Measurements from ENCODE around the gene TPRN. TPM values are rescaled to one million over a fixed set of nuclear protein-coding genes. Genes with fewer than 3 reads are reported as not detected.
"Not testable (repeated sequence)": the region's sequence is repeated elsewhere in the genome, so short reads cannot be mapped to it uniquely, and the experiment has no call there.

Gene TPRN
- total RNA-seq, 1 experiment from 2014 or later: 23.0 TPM

DNA sequence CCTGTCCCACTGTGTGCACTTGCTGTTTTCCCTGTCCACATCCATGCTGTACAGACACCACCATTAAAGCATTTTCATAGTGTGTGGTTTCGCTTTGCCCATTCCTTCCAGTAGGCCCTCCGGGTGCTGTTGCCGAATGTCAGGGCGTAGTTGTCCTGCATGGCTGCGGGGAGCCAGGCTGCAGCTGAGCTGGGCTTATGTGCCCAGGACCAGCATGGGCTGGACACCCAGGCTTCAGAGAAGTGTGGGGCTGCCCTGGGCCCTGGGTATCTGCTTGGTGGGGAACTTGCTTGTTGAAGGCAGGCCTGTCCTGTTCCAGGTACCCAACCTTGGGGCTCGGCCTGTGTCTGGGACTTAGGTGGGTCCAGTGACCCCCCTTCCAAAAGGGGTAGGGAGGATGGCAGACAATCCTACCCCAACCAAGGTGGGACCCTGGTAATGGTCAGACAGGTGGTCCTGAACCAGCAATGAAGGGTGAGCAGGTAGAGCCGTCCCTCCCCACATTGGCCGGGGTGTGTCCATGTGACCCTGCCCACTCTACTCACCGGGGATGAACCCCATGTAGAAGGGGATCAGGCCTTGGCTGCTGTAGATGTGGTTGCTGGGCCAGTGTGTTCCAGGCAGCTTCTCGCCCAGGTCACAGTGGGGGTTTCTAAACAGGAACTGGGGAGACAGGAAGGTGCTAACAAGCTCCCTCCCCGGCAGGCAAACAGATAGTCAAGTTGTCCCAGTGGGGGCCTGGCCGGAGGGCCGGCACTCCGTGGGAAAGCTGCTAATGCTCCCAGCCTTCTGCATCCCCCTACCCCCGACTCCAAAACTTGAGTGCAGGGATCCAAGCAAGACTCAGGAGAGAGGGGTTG is 43.3 kb upstream of the TPRN start:
- H3K36me3 ChIP-seq (ENCODE audit: insufficient read depth, low read length, poor library complexity, severe bottlenecking): peaks cover 24% of the 10 kb centered on the region
- peak overlapping the region; percentile 97 for H3K4me3 ChIP-seq (ENCODE audit: low read depth, low read length, poor library complexity, severe bottlenecking)
- TF ChIP-seq EZH2 (IDR thresholded peaks at IDR 0.05; ENCODE audit: borderline replicate concordance, low read depth, low read length, poor library complexity, severe bottlenecking): no peak
- TF ChIP-seq, protein P1, sequence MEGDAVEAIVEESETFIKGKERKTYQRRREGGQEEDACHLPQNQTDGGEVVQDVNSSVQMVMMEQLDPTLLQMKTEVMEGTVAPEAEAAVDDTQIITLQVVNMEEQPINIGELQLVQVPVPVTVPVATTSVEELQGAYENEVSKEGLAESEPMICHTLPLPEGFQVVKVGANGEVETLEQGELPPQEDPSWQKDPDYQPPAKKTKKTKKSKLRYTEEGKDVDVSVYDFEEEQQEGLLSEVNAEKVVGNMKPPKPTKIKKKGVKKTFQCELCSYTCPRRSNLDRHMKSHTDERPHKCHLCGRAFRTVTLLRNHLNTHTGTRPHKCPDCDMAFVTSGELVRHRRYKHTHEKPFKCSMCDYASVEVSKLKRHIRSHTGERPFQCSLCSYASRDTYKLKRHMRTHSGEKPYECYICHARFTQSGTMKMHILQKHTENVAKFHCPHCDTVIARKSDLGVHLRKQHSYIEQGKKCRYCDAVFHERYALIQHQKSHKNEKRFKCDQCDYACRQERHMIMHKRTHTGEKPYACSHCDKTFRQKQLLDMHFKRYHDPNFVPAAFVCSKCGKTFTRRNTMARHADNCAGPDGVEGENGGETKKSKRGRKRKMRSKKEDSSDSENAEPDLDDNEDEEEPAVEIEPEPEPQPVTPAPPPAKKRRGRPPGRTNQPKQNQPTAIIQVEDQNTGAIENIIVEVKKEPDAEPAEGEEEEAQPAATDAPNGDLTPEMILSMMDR (conservative IDR thresholded peaks at IDR 0.05; ENCODE audit: low read depth, low read length): no peak
- H3K27me3 ChIP-seq (replicated peaks; ENCODE audit: insufficient read depth, low read depth, low read length, poor library complexity): no peaks in the 10 kb centered on the region
- DNase-seq (ENCODE audit: low spot score): no peak
- ChIA-PET POLR2A (ENCODE audit: low non-redundant PET) (no interaction called here), CTCF (no interaction called here)
- BruUV-seq (replicated peaks): no TSS peak
- H3K9me3 ChIP-seq (ENCODE audit: low read depth, low read length, poor library complexity, severe bottlenecking): no peaks in the 10 kb centered on the region
- peaks cover 30% of the 10 kb centered on the region for H3K4me1 ChIP-seq (ENCODE audit: insufficient read depth, low read length, poor library complexity, severe bottlenecking)
- H3K27ac ChIP-seq (ENCODE audit: low read depth, low read length, poor library complexity, severe bottlenecking): peak overlapping the region; percentile 35
- intact Hi-C loops (cut with micrococcal nuclease; ENCODE audit: unreplicated experiment): no loop called here

DNA sequence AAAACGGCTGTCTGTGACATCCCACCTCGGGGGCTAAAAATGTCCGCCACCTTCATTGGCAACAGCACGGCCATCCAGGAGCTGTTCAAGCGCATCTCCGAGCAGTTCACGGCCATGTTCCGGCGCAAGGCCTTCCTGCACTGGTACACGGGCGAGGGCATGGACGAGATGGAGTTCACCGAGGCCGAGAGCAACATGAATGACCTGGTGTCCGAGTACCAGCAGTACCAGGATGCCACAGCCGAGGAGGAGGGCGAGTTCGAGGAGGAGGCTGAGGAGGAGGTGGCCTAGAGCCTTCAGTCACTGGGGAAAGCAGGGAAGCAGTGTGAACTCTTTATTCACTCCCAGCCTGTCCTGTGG is 42.7 kb upstream of the TPRN start:
- H3K4me3 ChIP-seq (ENCODE audit: low read depth, low read length, poor library complexity, severe bottlenecking): peak overlapping the region; percentile 97
- H3K4me1 ChIP-seq (ENCODE audit: insufficient read depth, low read length, poor library complexity, severe bottlenecking): peaks cover 30% of the 10 kb centered on the region

DNA sequence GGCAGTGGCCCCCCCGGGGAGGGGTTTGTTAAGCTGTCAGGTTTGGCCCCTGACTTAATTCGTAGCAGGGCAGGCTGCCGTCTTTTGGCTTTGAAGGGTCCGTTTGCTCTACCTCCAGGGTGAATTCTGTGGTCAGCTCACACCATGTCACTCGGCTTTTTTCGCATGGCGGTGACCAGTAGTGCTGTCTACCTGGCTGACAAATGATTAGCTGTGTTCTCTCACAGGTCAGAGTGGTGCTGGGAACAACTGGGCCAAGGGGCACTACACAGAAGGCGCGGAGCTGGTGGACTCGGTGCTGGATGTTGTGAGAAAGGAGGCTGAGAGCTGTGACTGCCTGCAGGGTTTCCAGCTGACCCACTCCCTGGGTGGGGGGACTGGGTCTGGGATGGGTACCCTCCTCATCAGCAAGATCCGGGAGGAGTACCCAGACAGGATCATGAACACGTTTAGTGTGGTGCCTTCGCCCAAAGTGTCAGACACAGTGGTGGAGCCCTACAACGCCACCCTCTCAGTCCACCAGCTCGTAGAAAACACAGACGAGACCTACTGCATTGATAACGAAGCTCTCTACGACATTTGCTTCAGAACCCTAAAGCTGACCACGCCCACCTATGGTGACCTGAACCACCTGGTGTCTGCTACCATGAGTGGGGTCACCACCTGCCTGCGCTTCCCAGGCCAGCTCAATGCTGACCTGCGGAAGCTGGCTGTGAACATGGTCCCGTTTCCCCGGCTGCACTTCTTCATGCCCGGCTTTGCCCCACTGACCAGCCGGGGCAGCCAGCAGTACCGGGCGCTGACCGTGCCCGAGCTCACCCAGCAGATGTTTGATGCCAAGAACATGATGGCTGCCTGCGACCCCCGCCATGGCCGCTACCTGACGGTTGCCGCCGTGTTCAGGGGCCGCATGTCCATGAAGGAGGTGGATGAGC is 42.0 kb upstream of the TPRN start:
- CTCF ChIA-PET: no interaction called here
- no TSS peak for BruUV-seq (replicated peaks)
- peaks cover 33% of the 10 kb centered on the region for H3K4me1 ChIP-seq (ENCODE audit: insufficient read depth, low read length, poor library complexity, severe bottlenecking)
- intact Hi-C loops (cut with micrococcal nuclease; ENCODE audit: unreplicated experiment): no loop called here
- H3K9me3 ChIP-seq (ENCODE audit: low read depth, low read length, poor library complexity, severe bottlenecking): no peaks in the 10 kb centered on the region
- peaks cover 24% of the 10 kb centered on the region for H3K36me3 ChIP-seq (ENCODE audit: insufficient read depth, low read length, poor library complexity, severe bottlenecking)
- POLR2A ChIA-PET (ENCODE audit: low non-redundant PET): interaction anchor here (0.6 kb wide), 3 partner anchors 19 to 184 kb away, joined by 3 to 9 read pairs (median 4); partner anchors contain the start of gene SAPCD2
- peak overlapping the region; percentile 97 for H3K4me3 ChIP-seq (ENCODE audit: low read depth, low read length, poor library complexity, severe bottlenecking)
- no peak for DNase-seq (ENCODE audit: low spot score)
- peak overlapping the region; percentile 88 for H3K27ac ChIP-seq (ENCODE audit: low read depth, low read length, poor library complexity, severe bottlenecking)
- no peaks in the 10 kb centered on the region for H3K27me3 ChIP-seq (replicated peaks; ENCODE audit: insufficient read depth, low read depth, low read length, poor library complexity)
- TF ChIP-seq, protein P1 (conservative IDR thresholded peaks at IDR 0.05; ENCODE audit: low read depth, low read length): no peak
- no peak for TF ChIP-seq EZH2 (IDR thresholded peaks at IDR 0.05; ENCODE audit: borderline replicate concordance, low read depth, low read length, poor library complexity, severe bottlenecking)

More for the DNA sequence above, 42.7 kb upstream of the TPRN start:
- H3K27ac ChIP-seq (ENCODE audit: low read depth, low read length, poor library complexity, severe bottlenecking); H3K9me3 ChIP-seq (ENCODE audit: low read depth, low read length, poor library complexity, severe bottlenecking); DNase-seq (ENCODE audit: low spot score); intact Hi-C loops (cut with micrococcal nuclease; ENCODE audit: unreplicated experiment); H3K27me3 ChIP-seq (replicated peaks; ENCODE audit: insufficient read depth, low read depth, low read length, poor library complexity); CTCF ChIA-PET: not testable (repeated sequence)
- POLR2A ChIA-PET (ENCODE audit: low non-redundant PET): interaction anchor here (0.6 kb wide), 1 partner anchor 20 kb away, joined by 9 read pairs; no protein-coding TSS in a partner anchor
- H3K36me3 ChIP-seq (ENCODE audit: insufficient read depth, low read length, poor library complexity, severe bottlenecking): peaks cover 24% of the 10 kb centered on the region
- BruUV-seq (replicated peaks): TSS peak; percentile 81
